ENCODE data around the gene STRN. TPM values are rescaled to one million over a fixed set of nuclear protein-coding genes. Genes with fewer than 3 reads are reported as not detected.

STRN gene
- total RNA-seq, 6 experiments from 2014 or later: 6.2 to 10.6 (median 8.2) TPM

GRCh38 chr2:36811071-36811470 is 155.3 kb downstream of the STRN start:
- no peak for DNase-seq
- Histone ChIP-seq H3K4me1 (no peaks in the 10 kb centered on the region), H3K9me3 (no peaks in the 10 kb centered on the region), H3K4me3 (no peak overlapping the region), H3K36me3 (no peaks in the 10 kb centered on the region), H3K27me3 (no peaks in the 10 kb centered on the region), H3K27ac (no peak overlapping the region)
- WGBS (ENCODE audit: insufficient coverage, low coverage, low lambda C conversion rate, missing lambda C conversion rate): 85% methylated on average over 3 of the region's 5 CpGs
- intact Hi-C loops (cut with DNase I): no loop called here
- no peak for ATAC-seq
- no peak for TF ChIP-seq POLR2A (IDR thresholded peaks at IDR 0.05)
- TF ChIP-seq, protein P1, sequence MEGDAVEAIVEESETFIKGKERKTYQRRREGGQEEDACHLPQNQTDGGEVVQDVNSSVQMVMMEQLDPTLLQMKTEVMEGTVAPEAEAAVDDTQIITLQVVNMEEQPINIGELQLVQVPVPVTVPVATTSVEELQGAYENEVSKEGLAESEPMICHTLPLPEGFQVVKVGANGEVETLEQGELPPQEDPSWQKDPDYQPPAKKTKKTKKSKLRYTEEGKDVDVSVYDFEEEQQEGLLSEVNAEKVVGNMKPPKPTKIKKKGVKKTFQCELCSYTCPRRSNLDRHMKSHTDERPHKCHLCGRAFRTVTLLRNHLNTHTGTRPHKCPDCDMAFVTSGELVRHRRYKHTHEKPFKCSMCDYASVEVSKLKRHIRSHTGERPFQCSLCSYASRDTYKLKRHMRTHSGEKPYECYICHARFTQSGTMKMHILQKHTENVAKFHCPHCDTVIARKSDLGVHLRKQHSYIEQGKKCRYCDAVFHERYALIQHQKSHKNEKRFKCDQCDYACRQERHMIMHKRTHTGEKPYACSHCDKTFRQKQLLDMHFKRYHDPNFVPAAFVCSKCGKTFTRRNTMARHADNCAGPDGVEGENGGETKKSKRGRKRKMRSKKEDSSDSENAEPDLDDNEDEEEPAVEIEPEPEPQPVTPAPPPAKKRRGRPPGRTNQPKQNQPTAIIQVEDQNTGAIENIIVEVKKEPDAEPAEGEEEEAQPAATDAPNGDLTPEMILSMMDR (IDR thresholded peaks at IDR 0.05): no peak

DNA sequence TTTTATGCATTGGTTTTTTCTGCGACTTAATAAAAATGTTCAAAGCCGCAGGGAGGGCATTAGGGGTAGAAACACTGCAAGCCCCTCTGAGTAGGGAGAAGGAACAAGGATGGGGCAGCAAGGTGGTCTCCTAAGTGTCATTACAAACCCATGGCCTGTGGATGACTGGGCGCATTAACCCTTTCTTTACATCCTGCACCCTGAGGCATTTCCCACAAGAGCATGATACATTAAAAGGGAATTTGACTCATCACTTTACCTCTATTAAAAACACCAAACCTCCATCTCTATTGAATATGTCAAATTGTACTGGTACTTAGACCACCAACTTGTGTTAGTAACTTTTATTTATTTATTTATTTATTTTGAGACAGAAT is 157.3 kb downstream of the STRN start:
- intact Hi-C loops (cut with DNase I): no loop called here
- H3K4me3 ChIP-seq: no peak overlapping the region

DNA sequence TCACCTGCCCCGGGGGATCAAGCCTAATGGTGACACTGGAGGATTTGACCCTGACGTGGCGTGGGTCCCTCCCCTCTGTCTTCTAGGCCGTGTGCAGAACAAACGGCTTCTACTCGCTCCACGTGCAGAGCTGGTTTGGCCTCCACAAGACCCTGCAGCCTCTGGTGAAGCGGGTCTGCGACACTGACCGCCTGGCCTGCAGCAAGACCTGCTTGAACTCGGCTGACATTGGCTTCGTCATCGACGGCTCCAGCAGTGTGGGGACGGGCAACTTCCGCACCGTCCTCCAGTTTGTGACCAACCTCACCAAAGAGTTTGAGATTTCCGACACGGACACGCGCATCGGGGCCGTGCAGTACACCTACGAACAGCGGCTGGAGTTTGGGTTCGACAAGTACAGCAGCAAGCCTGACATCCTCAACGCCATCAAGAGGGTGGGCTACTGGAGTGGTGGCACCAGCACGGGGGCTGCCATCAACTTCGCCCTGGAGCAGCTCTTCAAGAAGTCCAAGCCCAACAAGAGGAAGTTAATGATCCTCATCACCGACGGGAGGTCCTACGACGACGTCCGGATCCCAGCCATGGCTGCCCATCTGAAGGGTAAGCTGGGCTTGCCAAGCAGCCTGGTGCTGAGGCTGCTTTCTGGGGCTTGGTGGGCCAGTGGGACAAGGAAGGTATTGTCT is 157.8 kb downstream of the STRN start:
- H3K36me3 ChIP-seq: no peaks in the 10 kb centered on the region
- intact Hi-C loops (cut with DNase I): no loop called here
- no peak overlapping the region for H3K27ac ChIP-seq
- no peaks in the 10 kb centered on the region for H3K27me3 ChIP-seq
- DNase-seq: no peak
- no peaks in the 10 kb centered on the region for H3K9me3 ChIP-seq
- no peak overlapping the region for H3K4me3 ChIP-seq
- TF ChIP-seq, protein P1 (IDR thresholded peaks at IDR 0.05): no peak
- TF ChIP-seq POLR2A (IDR thresholded peaks at IDR 0.05): no peak
- no peak for ATAC-seq
- H3K4me1 ChIP-seq: no peaks in the 10 kb centered on the region
- WGBS (ENCODE audit: insufficient coverage, low coverage, low lambda C conversion rate, missing lambda C conversion rate): no CpG with 5 or more reads among the region's 35 CpGs

More for the DNA sequence above, 157.3 kb downstream of the STRN start:
- Histone ChIP-seq H3K36me3 (no peaks in the 10 kb centered on the region), H3K27me3 (no peaks in the 10 kb centered on the region), H3K9me3 (no peaks in the 10 kb centered on the region), H3K4me1 (no peaks in the 10 kb centered on the region), H3K27ac (no peak overlapping the region)
- ATAC-seq: no peak
- 65% methylated on average over 3 of the region's 3 CpGs for WGBS (ENCODE audit: insufficient coverage, low coverage, low lambda C conversion rate, missing lambda C conversion rate)
- TF ChIP-seq, protein P1 (IDR thresholded peaks at IDR 0.05): no peak
- TF ChIP-seq POLR2A (IDR thresholded peaks at IDR 0.05): no peak
- DNase-seq: no peak

- Histone ChIP-seq H3K9me3 (no peaks in the 10 kb centered on the region), H3K27ac (no peak overlapping the region), H3K27me3 (no peaks in the 10 kb centered on the region), H3K36me3 (no peaks in the 10 kb centered on the region), H3K4me3 (no peak overlapping the region), H3K4me1 (no peaks in the 10 kb centered on the region)
- TF ChIP-seq, protein P1 (IDR thresholded peaks at IDR 0.05): no peak
- no peak for TF ChIP-seq POLR2A (IDR thresholded peaks at IDR 0.05)
- intact Hi-C loops (cut with DNase I): no loop called here
- ATAC-seq: no peak
- DNase-seq: no peak
- WGBS (ENCODE audit: insufficient coverage, low coverage, low lambda C conversion rate, missing lambda C conversion rate): 82% methylated on average over 5 of the region's 5 CpGs
Observed at GRCh38 chr2:36807223-36807886, 159.0 kb downstream of the STRN start.
